ENCODE results near the gene SETMAR.

- TF ChIP-seq, protein P1, sequence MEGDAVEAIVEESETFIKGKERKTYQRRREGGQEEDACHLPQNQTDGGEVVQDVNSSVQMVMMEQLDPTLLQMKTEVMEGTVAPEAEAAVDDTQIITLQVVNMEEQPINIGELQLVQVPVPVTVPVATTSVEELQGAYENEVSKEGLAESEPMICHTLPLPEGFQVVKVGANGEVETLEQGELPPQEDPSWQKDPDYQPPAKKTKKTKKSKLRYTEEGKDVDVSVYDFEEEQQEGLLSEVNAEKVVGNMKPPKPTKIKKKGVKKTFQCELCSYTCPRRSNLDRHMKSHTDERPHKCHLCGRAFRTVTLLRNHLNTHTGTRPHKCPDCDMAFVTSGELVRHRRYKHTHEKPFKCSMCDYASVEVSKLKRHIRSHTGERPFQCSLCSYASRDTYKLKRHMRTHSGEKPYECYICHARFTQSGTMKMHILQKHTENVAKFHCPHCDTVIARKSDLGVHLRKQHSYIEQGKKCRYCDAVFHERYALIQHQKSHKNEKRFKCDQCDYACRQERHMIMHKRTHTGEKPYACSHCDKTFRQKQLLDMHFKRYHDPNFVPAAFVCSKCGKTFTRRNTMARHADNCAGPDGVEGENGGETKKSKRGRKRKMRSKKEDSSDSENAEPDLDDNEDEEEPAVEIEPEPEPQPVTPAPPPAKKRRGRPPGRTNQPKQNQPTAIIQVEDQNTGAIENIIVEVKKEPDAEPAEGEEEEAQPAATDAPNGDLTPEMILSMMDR (IDR thresholded peaks at IDR 0.05; ENCODE audit: low read depth, low read length) = no peak
- TF ChIP-seq POLR2A (IDR thresholded peaks at IDR 0.05; ENCODE audit: extremely low read depth, insufficient read length) = no peak
- no peak for TF ChIP-seq MAX (IDR thresholded peaks at IDR 0.05; ENCODE audit: low read depth, low read length)
- TF ChIP-seq MYC (IDR thresholded peaks at IDR 0.05; ENCODE audit: low read depth, low read length) = no peak
Measured at GRCh38 chr3:4332574-4332973, 29.4 kb downstream of the SETMAR start.
